Activated CD4-positive, alpha-beta T cell treated with anti-CD3 and anti-CD28 coated beads, Interleukin-2, Interleukin-4, amounts not matched to agents 100 ng/mL and 50 ng/mL, durations not matched to agents 16 hours and 8 hours (primary cell): Measurements from ENCODE around the gene IRF5.
"Not testable (repeated sequence)": the region's sequence is repeated elsewhere in the genome, so short reads cannot be mapped to it uniquely, and the experiment has no call there.

Experiments
- DNase-seq: peaks from one replicate; pipeline ENCODE4 v3.0.0-alpha.2; 2020; ENCODE audit warnings: low spot score

IRF5 gene

GRCh38 chr7:128959296-128959695, 21.6 kb downstream of the IRF5 start:
- no peak for DNase-seq

DNA sequence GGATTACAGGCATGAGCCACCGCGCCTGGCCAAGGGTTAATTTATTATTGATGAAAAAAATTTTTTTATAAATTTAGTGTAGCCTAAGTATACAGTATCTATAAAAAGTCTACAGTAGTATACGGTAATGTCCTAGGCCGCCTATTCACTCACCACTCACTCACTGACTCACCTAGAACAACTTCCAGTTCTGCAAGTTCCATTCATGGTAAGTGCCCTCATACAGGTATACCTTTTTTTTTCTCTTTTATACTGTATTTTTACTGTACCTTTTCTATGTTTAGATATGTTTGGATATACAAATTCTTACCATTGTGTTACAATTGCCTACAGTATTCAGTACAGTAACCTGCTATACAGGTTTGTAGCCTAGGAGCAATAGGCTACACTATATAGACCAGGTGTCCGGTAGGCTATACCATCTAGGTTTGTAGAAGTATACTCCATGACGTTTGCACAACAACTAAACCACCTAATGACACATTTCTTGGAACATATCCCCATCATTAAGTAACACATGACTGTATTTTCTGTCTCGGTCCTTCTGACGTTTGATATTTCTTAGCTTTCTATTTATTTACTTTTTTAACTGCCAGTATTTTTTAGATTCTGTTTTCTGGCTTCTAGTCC, 23.4 kb downstream of the IRF5 start:
- no peak for DNase-seq

DNA sequence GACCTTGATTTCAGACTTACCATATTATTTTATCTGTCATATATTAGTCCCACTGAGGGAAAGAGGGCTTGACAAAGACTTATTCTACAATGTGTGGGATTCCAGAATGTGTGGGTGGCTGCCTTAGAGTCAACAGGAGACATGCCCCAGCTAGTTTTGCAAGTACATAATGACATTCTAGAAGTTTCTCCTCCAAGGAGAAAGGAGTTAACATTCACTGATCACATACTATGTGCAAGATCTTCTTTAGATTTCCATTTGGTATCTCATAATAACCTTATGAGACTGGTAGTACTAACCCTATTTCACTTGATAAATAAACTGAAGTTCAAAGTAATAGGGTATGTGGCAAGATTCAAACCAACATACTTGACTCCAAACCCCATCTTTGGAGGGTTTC, 25.2 kb downstream of the IRF5 start:
- DNase-seq = no peak

GRCh38 chr7:128963327-128963757, 25.6 kb downstream of the IRF5 start:
- DNase-seq = peak; percentile 79

- no peak for DNase-seq
Observed at GRCh38 chr7:128968624-128969023, 30.9 kb downstream of the IRF5 start.

DNA sequence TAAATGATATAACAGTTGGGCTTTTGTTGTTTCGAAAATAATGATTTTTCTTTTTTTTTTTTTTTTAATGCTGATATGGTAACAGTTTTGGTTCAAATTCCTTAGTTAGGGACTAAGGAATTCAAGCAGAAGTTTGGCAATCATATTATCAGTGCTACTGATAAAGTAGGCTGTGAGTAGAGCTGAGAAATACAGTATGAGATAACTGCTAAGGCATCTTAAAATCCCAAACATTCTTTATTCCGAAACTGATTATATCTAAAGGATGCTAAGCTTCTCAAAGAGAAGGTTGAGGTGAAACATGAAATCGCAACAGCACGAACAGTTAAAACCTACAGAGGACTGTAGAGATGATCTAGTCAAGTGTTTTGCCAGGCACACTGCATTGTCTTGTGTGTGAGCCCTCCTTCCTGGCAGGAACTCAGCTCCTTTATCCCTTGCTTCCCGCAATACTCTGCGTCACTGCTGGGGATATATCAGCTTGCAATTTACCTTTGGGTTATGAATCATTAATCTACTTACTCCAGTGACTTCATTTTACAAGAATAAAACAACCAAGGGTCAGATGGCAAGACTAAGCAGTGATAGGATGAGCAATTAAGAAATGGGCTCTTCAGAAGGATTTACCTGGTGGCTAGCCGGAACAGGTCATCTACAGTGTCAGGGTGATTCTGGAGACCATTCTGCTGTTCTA, 36.7 kb downstream of the IRF5 start:
- no peak for DNase-seq

- DNase-seq = no peak
Observed at GRCh38 chr7:128982105-128982504, 44.4 kb downstream of the IRF5 start.

- no peak for DNase-seq
Observed at GRCh38 chr7:128985660-128986059, 47.9 kb downstream of the IRF5 start.

DNA sequence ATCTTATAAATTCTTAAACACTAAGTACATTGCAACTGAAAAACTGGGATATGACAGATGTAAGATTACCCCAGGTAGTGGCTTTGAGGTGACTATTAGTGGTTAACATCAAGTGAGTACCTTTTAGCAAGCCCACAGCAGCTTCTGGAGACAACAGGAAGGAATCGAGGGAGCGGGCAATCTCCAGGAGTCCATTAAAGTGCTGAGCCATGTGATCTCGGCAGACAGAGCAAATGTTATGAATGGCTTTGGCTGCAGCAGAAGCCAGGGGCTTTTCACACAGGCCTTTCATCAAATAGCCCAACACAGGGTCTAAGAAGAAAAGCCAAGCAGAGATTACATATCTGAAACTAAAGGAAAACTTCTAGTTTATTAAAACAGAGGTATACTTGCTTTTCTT, 48.9 kb downstream of the IRF5 start:
- DNase-seq = no peak

DNA sequence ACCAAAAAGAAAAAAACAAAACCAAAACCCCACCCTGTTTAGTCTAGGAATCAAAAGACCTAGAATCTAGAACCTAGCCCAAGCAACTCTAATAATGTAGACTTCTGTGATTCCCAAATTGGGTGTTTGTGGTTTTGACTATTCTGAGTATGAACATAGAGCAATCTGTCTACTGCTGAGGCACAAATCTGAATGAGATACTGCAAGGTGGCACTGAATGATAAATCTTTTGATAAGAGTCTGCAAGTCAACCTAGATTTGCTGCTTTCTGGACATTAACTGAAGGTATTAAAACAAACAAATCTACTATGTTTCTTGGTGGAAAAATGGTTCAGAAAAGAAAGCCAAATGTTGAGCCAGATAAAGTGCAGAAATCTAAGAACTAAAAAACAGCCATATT, 50.6 kb downstream of the IRF5 start:
- DNase-seq = no peak

DNA sequence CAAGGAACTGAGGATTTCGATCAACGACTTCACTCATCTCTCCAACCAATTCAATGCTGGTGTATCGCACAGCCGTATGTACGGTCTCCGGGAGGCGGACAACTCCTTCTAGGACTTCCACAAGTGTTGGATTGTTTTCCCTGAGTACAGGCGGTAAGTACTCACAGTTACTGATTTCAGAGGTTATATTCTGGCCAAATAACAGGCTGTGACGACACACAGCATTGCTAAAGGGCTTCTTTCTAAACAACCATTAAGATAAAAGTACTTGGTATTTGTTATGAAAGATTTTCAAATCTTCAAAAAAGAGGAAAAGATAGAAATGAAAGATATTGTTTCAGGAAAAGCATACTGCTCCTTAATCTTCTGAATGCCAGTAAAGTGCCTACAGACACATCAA, 52.2 kb downstream of the IRF5 start:
- no peak for DNase-seq

- no peak for DNase-seq
Observed at GRCh38 chr7:128993419-128993818, 55.7 kb downstream of the IRF5 start.

DNA sequence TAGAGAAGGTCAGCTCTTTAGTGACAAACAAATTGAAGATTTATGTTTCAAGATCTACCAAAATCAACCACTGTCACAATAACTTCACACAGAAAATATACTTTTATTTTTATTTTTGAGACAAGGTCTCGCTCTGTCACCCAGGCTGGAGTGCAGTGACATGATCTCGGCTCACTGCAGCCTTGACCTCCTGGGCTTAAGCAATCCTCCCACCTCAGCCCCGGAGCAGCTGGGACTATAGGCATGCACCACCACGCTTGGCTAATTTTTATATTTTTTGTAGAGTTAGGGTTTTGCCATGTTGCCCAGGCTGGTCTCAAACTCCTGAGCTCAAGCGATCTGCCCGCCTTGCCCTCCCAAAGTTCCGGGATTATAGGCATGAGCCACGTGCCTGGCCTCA, 56.8 kb downstream of the IRF5 start:
- DNase-seq = not testable (repeated sequence)

DNA sequence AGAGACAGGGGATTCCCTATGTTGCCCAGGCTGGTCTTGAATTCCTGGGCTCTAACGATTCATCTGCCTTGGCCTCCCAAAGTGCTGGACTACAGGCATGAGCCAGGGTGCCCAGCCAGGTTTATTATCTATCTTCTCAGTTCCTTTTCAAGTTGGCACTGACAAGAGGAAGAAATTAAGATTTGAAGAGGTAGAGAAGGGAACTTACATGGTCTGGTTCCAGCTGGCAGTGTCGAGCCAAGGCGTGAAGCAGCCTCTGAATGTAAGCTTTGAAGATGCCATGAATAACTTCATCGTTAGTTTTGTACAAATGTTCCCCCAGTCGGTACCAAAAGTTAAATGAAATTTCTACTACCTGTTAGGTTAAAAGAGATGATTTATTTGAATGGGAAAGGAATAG, 59.5 kb downstream of the IRF5 start:
- DNase-seq = no peak
